Body of pancreas (tissue), 4 donors: Measurements from ENCODE around the gene STK39. TPM values are rescaled to one million over a fixed set of nuclear protein-coding genes. Genes with fewer than 3 reads are reported as not detected.

Experiments
- ATAC-seq: fragments of 150-250 bp; one replicate; pipeline ENCODE4 v1.9.1; 2016
- DNase-seq, 4 donors: peaks; one replicate each; pipeline ENCODE4 v3.0.0-alpha.2; 2019
- H3K27ac ChIP-seq, 4 donors: fragments of 200-600 bp; sonication (generic); 1 replicate in 3 of 4; 2 replicates in 1 of 4; pipeline versions ENCODE4 v1.5.1 to v1.6.1; 2016 to 2019; ENCODE audit warnings: mild to moderate bottlenecking in 1 of 4, mixed read lengths in 1 of 4, moderate library complexity in 1 of 4
- H3K27me3 ChIP-seq, 2 donors: fragments of 200-600 bp; sonication (generic); one replicate each; pipeline ENCODE4 v1.6.0; 2016; ENCODE audit warnings: mild to moderate bottlenecking in 1 of 2
- H3K36me3 ChIP-seq, 2 donors: fragments of 200-600 bp; sonication (generic); replicated peaks in 1 of 2; 2 replicates each; pipeline ENCODE4 v1.5.1; 2016; ENCODE audit warnings: low read depth in 2 of 2; ENCODE audit not compliant: insufficient read depth in 1 of 2
- H3K4me1 ChIP-seq: fragments of 200-600 bp; sonication (generic); one replicate; pipeline ENCODE4 v1.6.0; 2016
- H3K4me3 ChIP-seq, 2 donors: fragments of 200-600 bp; sonication (generic); 1 replicate in 1 of 2; 2 replicates in 1 of 2; pipeline ENCODE4 v1.5.1; 2016 to 2019
- H3K9me3 ChIP-seq, 3 donors: fragments of 200-600 bp; sonication (generic); 1 replicate in 2 of 3; 2 replicates in 1 of 3; pipeline ENCODE4 v1.5.1; 2016
- POLR2A ChIP-seq, 3 donors: fragments of 450-650 bp; IDR thresholded peaks; one replicate each; pipeline ENCODE4 v1.6.1; 2016; ENCODE audit warnings: antibody characterized with exemption in 3 of 3, mild to moderate bottlenecking in 2 of 3
- WGBS, 2 donors: methylation state at CpG; one replicate each; pipeline ENCODE4 v1.1.5; 2017; 5-methylcytosine and 5-hydroxymethylcytosine counted together
- intact Hi-C: fragments of 100-400 bp; cut with DNase I; formaldehyde crosslinking; loops from one replicate; pipeline ENCODE4 v1.15.1; 2023
- total RNA-seq, 2 donors: library from RNA; depleted of rRNA; stranded (reverse); fragments of >200 nt; gene quantifications; one replicate each; pipeline ENCODE4 v1.1.0, GENCODE V29; 2016
- TF ChIP-seq, protein P1 (sequence below), 7 experiments: fragments of 450-650 bp in 4 of 7; fragments of 200-600 bp in 3 of 7; sonication (generic) in 3 of 7; IDR thresholded peaks; one replicate each; pipeline ENCODE4 v1.5.1; 2016 to 2019; ENCODE audit warnings: antibody characterized with exemption in 7 of 7

STK39 gene
- total RNA-seq, 2 donors from 2014 or later, result 12.9 to 15.8 TPM

DNA sequence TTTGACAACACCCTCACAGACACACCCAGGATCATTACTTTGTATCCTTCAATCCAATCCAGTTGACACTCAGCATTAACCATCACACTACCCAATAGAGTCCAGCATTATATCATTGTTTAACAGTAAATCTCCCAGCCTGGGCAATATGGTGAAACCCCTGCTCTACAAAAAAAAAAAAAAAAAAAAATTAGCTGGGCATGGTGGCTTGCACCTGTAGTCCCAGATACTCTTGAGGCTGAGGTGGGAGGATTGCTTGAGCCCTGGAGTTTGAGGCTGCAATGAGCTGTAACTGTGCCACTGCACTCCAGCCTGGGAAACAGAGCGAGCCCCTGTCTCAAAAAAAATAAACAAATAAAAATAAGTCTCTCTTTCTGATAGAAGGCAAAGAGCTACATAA, 304.0 kb downstream of the STK39 start:
- no peaks in the 10 kb centered on the region for H3K4me1 ChIP-seq
- no peaks in the 10 kb centered on the region for H3K27me3 ChIP-seq
- no peak for TF ChIP-seq POLR2A (IDR thresholded peaks at IDR 0.05)
- TF ChIP-seq, protein P1, sequence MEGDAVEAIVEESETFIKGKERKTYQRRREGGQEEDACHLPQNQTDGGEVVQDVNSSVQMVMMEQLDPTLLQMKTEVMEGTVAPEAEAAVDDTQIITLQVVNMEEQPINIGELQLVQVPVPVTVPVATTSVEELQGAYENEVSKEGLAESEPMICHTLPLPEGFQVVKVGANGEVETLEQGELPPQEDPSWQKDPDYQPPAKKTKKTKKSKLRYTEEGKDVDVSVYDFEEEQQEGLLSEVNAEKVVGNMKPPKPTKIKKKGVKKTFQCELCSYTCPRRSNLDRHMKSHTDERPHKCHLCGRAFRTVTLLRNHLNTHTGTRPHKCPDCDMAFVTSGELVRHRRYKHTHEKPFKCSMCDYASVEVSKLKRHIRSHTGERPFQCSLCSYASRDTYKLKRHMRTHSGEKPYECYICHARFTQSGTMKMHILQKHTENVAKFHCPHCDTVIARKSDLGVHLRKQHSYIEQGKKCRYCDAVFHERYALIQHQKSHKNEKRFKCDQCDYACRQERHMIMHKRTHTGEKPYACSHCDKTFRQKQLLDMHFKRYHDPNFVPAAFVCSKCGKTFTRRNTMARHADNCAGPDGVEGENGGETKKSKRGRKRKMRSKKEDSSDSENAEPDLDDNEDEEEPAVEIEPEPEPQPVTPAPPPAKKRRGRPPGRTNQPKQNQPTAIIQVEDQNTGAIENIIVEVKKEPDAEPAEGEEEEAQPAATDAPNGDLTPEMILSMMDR (IDR thresholded peaks at IDR 0.05), result no peak
- no peaks in the 10 kb centered on the region for H3K36me3 ChIP-seq
- H3K9me3 ChIP-seq, result no peaks in the 10 kb centered on the region
- intact Hi-C loops, result no loop called here
- ATAC-seq, result no peak
- H3K27ac ChIP-seq, result no peak overlapping the region
- DNase-seq, result no peak
- no peak overlapping the region for H3K4me3 ChIP-seq
- WGBS, 2 donors, result 88 to 95% methylated on average over 1 of the region's 1 CpG

DNA sequence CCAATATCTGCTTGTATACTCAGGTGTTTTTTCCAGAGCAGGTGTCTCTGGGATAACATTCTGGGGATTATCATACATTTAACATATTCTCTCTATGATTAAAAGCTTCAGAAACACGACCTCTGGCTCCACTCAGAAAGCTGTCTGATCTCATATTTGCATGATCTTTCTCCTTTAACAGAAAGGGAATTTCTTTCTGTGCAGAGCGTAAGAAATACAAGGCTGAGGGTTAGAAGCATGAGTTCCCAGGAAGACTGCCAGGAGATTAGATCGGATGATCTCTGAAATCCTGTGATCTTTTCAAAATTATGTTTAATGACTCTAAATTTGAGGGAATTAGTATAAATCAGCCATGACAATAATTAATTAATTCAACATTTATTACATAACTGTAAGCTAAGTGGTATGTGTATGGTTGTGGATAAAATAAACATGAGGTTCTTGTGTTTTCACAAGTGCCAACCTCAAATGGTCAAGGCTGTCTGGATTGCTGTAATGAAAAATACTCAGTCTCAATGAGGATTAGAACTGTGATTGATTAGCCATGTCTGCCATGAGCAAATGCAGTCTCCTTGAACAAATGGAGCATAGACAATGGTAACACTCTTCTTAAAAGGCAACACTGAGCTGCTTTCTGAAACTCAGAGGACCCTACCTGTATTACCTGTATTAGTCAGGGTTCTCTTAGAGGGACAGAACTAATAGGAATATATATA, 304.9 kb downstream of the STK39 start:
- H3K27me3 ChIP-seq, result no peaks in the 10 kb centered on the region
- no peaks in the 10 kb centered on the region for H3K9me3 ChIP-seq
- TF ChIP-seq POLR2A (IDR thresholded peaks at IDR 0.05), result no peak
- TF ChIP-seq, protein P1 (IDR thresholded peaks at IDR 0.05), result no peak
- DNase-seq (no peak), ATAC-seq (no peak)
- intact Hi-C loops, result no loop called here
- WGBS, 2 donors, result 31 to 56% methylated on average over 3 of the region's 3 CpGs
- no peak overlapping the region for H3K4me3 ChIP-seq
- H3K36me3 ChIP-seq, result no peaks in the 10 kb centered on the region
- no peak overlapping the region for H3K27ac ChIP-seq
- H3K4me1 ChIP-seq, result no peaks in the 10 kb centered on the region

DNA sequence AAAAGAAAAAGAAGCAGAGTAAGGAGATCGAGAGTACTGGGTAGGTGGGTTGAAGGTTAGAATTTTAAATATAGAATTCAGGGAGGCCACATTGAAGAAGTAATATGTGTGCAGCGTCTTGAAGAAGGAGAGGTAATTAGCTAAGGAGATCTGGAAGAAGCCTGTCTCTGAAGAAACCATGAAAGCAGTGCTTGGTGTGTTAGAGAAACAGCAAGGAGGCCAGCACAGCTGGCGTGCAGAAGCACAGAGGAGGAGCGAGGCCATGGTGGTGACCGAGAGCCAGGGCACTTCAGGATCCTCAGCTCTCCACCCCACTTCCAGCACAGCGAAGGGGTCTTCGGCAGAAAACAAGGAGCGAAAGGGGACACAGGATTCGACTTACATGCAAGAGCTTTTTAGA, 305.8 kb downstream of the STK39 start:
- H3K27ac ChIP-seq, result no peak overlapping the region
- H3K4me3 ChIP-seq, result no peak overlapping the region
- DNase-seq (no peak), ATAC-seq (no peak)
- H3K4me1 ChIP-seq, result no peaks in the 10 kb centered on the region
- 91 to 92% methylated on average over 9 of the region's 9 CpGs for WGBS, 2 donors
- H3K36me3 ChIP-seq, result no peaks in the 10 kb centered on the region
- TF ChIP-seq POLR2A (IDR thresholded peaks at IDR 0.05), result no peak
- TF ChIP-seq, protein P1 (IDR thresholded peaks at IDR 0.05), result no peak
- intact Hi-C loops, result no loop called here
- no peaks in the 10 kb centered on the region for H3K9me3 ChIP-seq
- H3K27me3 ChIP-seq, result no peaks in the 10 kb centered on the region

DNA sequence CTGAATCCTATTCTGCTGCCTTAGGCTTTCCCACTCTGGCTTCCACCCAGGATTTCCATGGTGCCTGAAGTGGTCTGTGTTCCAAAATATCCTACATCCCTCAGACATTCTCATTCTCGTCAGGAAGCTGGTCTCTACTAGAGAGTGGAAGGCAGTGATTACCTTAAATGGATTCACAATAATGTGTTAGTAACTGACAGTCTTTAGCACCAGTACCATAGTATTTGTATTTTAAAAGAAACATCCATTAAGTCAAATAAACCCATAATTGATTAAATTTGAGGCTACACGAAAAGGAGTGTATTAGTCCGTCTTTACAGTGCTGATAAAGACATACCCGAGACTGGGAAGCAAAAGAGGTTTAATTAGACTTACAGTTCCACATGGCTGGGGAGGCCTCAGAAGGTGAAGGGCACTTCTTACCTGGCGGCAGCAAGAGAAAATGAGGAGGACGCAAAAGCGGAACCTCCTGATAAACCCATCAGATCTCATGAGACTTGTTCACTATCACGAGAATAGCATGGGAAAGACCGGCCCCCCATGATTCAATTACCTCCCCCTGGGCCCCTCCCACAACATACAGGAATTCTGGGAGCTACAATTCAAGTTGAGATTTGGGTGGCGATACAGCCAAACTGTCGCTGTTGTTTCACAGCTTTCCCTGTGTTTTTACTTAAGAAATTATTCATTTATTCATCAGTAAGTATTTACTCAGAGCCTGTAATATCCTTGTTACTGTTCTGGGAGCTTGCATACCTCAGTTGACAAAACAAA, 306.5 kb downstream of the STK39 start:
- DNase-seq (no peak), ATAC-seq (no peak)
- 83 to 89% methylated on average over 11 of the region's 11 CpGs for WGBS, 2 donors
- no peaks in the 10 kb centered on the region for H3K36me3 ChIP-seq
- no peaks in the 10 kb centered on the region for H3K4me1 ChIP-seq
- intact Hi-C loops, result no loop called here
- H3K4me3 ChIP-seq, result no peak overlapping the region
- H3K27me3 ChIP-seq, result no peaks in the 10 kb centered on the region
- TF ChIP-seq, protein P1 (IDR thresholded peaks at IDR 0.05), result no peak
- H3K27ac ChIP-seq, result no peak overlapping the region
- H3K9me3 ChIP-seq, result no peaks in the 10 kb centered on the region
